Muscle layer of colon (tissue), 2 donors: ENCODE data around the gene SUGCT.

Source experiments
- H3K27ac ChIP-seq: one replicate; pipeline ENCODE4 v1.7.0; 2013; ENCODE audit warnings: low read depth, mild to moderate bottlenecking, low read length, moderate library complexity
- H3K27me3 ChIP-seq, 2 donors: one replicate each; pipeline ENCODE4 v1.7.0; 2013; ENCODE audit warnings: low read length in 2 of 2, mild to moderate bottlenecking in 2 of 2; ENCODE audit not compliant: insufficient read depth in 2 of 2, control insufficient read depth in 1 of 2
- H3K36me3 ChIP-seq: one replicate; pipeline ENCODE4 v1.7.0; 2013; ENCODE audit warnings: mild to moderate bottlenecking, low read length; ENCODE audit not compliant: insufficient read depth
- H3K4me1 ChIP-seq: one replicate; pipeline ENCODE4 v1.7.0; 2013; ENCODE audit warnings: mild to moderate bottlenecking, low read length; ENCODE audit not compliant: insufficient read depth
- H3K4me3 ChIP-seq, 2 donors: one replicate each; pipeline ENCODE4 v1.7.0; 2013; ENCODE audit warnings: low read length in 2 of 2, low read depth in 1 of 2, mild to moderate bottlenecking in 1 of 2, moderate library complexity in 1 of 2
- H3K9ac ChIP-seq: one replicate; pipeline ENCODE4 v1.7.0; 2013; ENCODE audit warnings: low read length
- H3K9me3 ChIP-seq: one replicate; pipeline ENCODE4 v1.7.0; 2013; ENCODE audit warnings: mild to moderate bottlenecking, low read length
- donor health status: abdominal sarcoma.
- donor health status: Adenocarcinoma of cecum.

Gene SUGCT

GRCh38 chr7:40881405-40881926, 746.7 kb downstream of the SUGCT start:
- H3K9ac ChIP-seq = no peak overlapping the region
- no peaks in the 10 kb centered on the region for H3K36me3 ChIP-seq
- no peak overlapping the region for H3K4me3 ChIP-seq
- H3K4me1 ChIP-seq = no peaks in the 10 kb centered on the region
- H3K27ac ChIP-seq = no peak overlapping the region
- H3K9me3 ChIP-seq = no peaks in the 10 kb centered on the region
- H3K27me3 ChIP-seq = no peaks in the 10 kb centered on the region

GRCh38 chr7:40882071-40882658, 747.4 kb downstream of the SUGCT start:
- Histone ChIP-seq H3K4me1 (no peaks in the 10 kb centered on the region), H3K36me3 (no peaks in the 10 kb centered on the region), H3K4me3 (no peak overlapping the region), H3K9me3 (no peaks in the 10 kb centered on the region), H3K9ac (no peak overlapping the region), H3K27me3 (no peaks in the 10 kb centered on the region), H3K27ac (no peak overlapping the region)

GRCh38 chr7:40883826-40884225, 749.0 kb downstream of the SUGCT start:
- Histone ChIP-seq H3K27ac (no peak overlapping the region), H3K4me3 (no peak overlapping the region), H3K9me3 (no peaks in the 10 kb centered on the region), H3K9ac (no peak overlapping the region), H3K27me3 (no peaks in the 10 kb centered on the region), H3K4me1 (no peaks in the 10 kb centered on the region), H3K36me3 (no peaks in the 10 kb centered on the region)

- Histone ChIP-seq H3K27me3 (no peaks in the 10 kb centered on the region), H3K4me3 (no peak overlapping the region), H3K9ac (no peak overlapping the region), H3K9me3 (no peaks in the 10 kb centered on the region), H3K4me1 (no peaks in the 10 kb centered on the region), H3K27ac (no peak overlapping the region), H3K36me3 (no peaks in the 10 kb centered on the region)
These were observed 749.4 kb downstream of the SUGCT start for GRCh38 chr7:40884241-40884640.

- no peaks in the 10 kb centered on the region for H3K27me3 ChIP-seq
- H3K9ac ChIP-seq = no peak overlapping the region
These were observed 750.7 kb downstream of the SUGCT start for GRCh38 chr7:40885503-40885902.

GRCh38 chr7:40887099-40887498, 752.3 kb downstream of the SUGCT start:
- H3K36me3 ChIP-seq = no peaks in the 10 kb centered on the region

More at GRCh38 chr7:40885503-40885902, 750.7 kb downstream of the SUGCT start:
- Histone ChIP-seq H3K27ac (no peak overlapping the region), H3K36me3 (no peaks in the 10 kb centered on the region), H3K9me3 (no peaks in the 10 kb centered on the region), H3K4me1 (no peaks in the 10 kb centered on the region), H3K4me3 (no peak overlapping the region)

GRCh38 chr7:40888499-40888898, 753.7 kb downstream of the SUGCT start:
- Histone ChIP-seq H3K4me3 (no peak overlapping the region), H3K27me3 (no peaks in the 10 kb centered on the region), H3K9ac (no peak overlapping the region), H3K27ac (no peak overlapping the region), H3K9me3 (no peaks in the 10 kb centered on the region), H3K36me3 (no peaks in the 10 kb centered on the region), H3K4me1 (no peaks in the 10 kb centered on the region)

More at GRCh38 chr7:40887099-40887498, 752.3 kb downstream of the SUGCT start:
- no peak overlapping the region for H3K9ac ChIP-seq
- H3K4me3 ChIP-seq = no peak overlapping the region
- H3K27ac ChIP-seq = no peak overlapping the region
- no peaks in the 10 kb centered on the region for H3K4me1 ChIP-seq
- no peaks in the 10 kb centered on the region for H3K27me3 ChIP-seq
- no peaks in the 10 kb centered on the region for H3K9me3 ChIP-seq

GRCh38 chr7:40889099-40889498, 754.3 kb downstream of the SUGCT start:
- Histone ChIP-seq H3K36me3 (no peaks in the 10 kb centered on the region), H3K9me3 (no peaks in the 10 kb centered on the region), H3K9ac (no peak overlapping the region), H3K4me3 (no peak overlapping the region), H3K27me3 (no peaks in the 10 kb centered on the region), H3K4me1 (no peaks in the 10 kb centered on the region), H3K27ac (no peak overlapping the region)

GRCh38 chr7:40889539-40889938, 754.7 kb downstream of the SUGCT start:
- Histone ChIP-seq H3K27me3 (no peaks in the 10 kb centered on the region), H3K4me1 (no peaks in the 10 kb centered on the region), H3K9me3 (no peaks in the 10 kb centered on the region), H3K27ac (no peak overlapping the region), H3K9ac (no peak overlapping the region), H3K36me3 (no peaks in the 10 kb centered on the region), H3K4me3 (no peak overlapping the region)

GRCh38 chr7:40890088-40890692, 755.4 kb downstream of the SUGCT start:
- Histone ChIP-seq H3K27me3 (no peaks in the 10 kb centered on the region), H3K9ac (no peak overlapping the region), H3K9me3 (no peaks in the 10 kb centered on the region), H3K4me3 (no peak overlapping the region), H3K4me1 (no peaks in the 10 kb centered on the region), H3K27ac (no peak overlapping the region), H3K36me3 (no peaks in the 10 kb centered on the region)

- Histone ChIP-seq H3K36me3 (no peaks in the 10 kb centered on the region), H3K27ac (no peak overlapping the region), H3K4me1 (no peaks in the 10 kb centered on the region), H3K9ac (no peak overlapping the region), H3K4me3 (no peak overlapping the region), H3K27me3 (no peaks in the 10 kb centered on the region), H3K9me3 (no peaks in the 10 kb centered on the region)
These were observed 756.4 kb downstream of the SUGCT start for GRCh38 chr7:40891232-40891631.

- Histone ChIP-seq H3K27ac (no peak overlapping the region), H3K9me3 (no peaks in the 10 kb centered on the region), H3K4me3 (no peak overlapping the region)
These were observed 764.3 kb downstream of the SUGCT start for GRCh38 chr7:40899151-40899550.

More at GRCh38 chr7:40899151-40899550, 764.3 kb downstream of the SUGCT start:
- Histone ChIP-seq H3K4me1 (peaks cover 14% of the 10 kb centered on the region), H3K9ac (no peak overlapping the region), H3K27me3 (no peaks in the 10 kb centered on the region), H3K36me3 (no peaks in the 10 kb centered on the region)
